ENCODE results near the gene OGFR. TPM values are rescaled to one million over a fixed set of nuclear protein-coding genes. Genes with fewer than 3 reads are reported as not detected.

The OGFR gene
- total RNA-seq, 2 donors from 2014 or later, result 50.6 to 57.4 TPM

DNA sequence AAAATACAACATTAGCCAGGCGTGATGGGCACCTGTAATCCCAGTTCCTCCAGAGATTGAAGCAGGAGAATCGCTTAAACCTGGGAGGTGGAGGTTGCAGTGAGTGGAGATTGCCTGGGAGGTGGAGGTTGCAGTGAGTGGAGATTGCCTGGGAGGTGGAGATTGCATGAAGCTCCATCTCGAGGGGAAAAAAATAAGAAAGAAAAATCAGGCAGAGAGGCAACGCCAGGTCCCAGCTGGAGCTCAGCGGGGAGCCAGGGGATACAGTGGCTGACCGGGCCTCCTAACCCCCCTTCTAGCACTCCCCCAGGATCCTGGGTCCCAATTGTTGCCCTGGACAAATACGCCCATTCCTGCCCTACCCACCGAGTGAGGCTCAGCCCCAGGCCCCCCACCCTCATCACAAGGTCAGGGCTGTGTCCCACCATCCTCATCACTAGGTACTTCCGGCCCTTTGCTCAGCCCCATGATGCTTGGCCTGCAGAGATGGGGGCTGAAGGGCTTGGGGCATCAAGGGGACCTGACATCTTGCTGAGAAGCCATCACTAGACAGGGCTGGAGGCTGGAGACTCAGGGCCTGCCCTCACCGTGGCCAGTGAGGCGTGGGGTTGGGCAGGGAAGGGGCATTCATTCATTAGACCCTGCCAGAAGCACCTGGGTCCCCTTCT lies 1.9 kb downstream of the OGFR start:
- Histone ChIP-seq H3K4me3 (peak overlapping the region; percentile 95), H3K36me3 (peaks cover 32% of the 10 kb centered on the region), H3K9me3 (no peaks in the 10 kb centered on the region), H3K4me1 (ENCODE audit: control insufficient read depth in 1 of 2, low read depth in 2 of 2) (peaks cover 16 to 38% of the 10 kb centered on the region in 2 donors), H3K27ac (no peak overlapping the region), H3K27me3 (replicated peaks; ENCODE audit: insufficient read depth) (no peaks in the 10 kb centered on the region)
- TF ChIP-seq, protein P1, sequence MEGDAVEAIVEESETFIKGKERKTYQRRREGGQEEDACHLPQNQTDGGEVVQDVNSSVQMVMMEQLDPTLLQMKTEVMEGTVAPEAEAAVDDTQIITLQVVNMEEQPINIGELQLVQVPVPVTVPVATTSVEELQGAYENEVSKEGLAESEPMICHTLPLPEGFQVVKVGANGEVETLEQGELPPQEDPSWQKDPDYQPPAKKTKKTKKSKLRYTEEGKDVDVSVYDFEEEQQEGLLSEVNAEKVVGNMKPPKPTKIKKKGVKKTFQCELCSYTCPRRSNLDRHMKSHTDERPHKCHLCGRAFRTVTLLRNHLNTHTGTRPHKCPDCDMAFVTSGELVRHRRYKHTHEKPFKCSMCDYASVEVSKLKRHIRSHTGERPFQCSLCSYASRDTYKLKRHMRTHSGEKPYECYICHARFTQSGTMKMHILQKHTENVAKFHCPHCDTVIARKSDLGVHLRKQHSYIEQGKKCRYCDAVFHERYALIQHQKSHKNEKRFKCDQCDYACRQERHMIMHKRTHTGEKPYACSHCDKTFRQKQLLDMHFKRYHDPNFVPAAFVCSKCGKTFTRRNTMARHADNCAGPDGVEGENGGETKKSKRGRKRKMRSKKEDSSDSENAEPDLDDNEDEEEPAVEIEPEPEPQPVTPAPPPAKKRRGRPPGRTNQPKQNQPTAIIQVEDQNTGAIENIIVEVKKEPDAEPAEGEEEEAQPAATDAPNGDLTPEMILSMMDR (IDR thresholded peaks at IDR 0.05), result no peak
- DNase-seq (ENCODE audit: low spot score) (no peak), ATAC-seq (ENCODE audit: insufficient number of reproducible peaks, low FRiP score, low read depth) (no peak)

- Histone ChIP-seq H3K4me3 (no peak overlapping the region), H3K27me3 (replicated peaks; ENCODE audit: insufficient read depth) (no peaks in the 10 kb centered on the region), H3K4me1 (ENCODE audit: control insufficient read depth in 1 of 2, low read depth in 2 of 2) (peaks cover 16 to 38% of the 10 kb centered on the region in 2 donors), H3K27ac (no peak overlapping the region), H3K9me3 (no peaks in the 10 kb centered on the region), H3K36me3 (peaks cover 43% of the 10 kb centered on the region)
- no peak for ATAC-seq (ENCODE audit: insufficient number of reproducible peaks, low FRiP score, low read depth)
- TF ChIP-seq, protein P1 (IDR thresholded peaks at IDR 0.05), result no peak
- no peak for DNase-seq (ENCODE audit: low spot score)
These were observed 3.0 kb downstream of the OGFR start for GRCh38 chr20:62807444-62808210.

DNA sequence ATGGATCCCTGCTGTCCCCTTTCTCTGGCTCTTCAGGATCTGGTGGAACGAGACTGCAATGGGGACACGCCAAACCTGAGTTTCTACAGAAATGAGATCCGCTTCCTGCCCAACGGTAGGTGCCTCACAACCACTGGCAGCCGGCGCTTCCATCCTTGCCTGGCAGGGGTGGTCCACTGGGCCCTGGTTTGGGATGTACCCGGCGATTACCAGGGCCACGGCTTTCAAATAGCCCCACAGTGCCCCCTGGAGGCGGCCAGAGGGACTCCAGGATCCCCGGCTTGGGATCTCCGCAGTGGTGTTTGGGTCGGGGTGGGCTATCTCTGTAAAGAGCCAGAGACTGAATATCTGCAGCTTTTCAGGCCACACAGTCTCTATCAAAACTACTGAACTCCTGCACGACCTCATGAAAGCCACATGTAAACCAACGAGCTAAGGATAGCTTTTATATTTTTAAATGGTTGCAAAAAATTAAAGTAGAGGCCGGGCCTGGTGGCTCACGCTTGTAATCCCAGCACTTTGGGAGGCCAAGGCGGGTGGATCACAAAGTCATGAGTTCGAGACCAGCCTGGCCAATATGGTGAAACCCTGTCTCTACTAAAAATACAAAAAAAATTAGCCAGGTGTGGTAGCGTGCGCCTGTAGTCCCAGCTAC lies 3.7 kb downstream of the OGFR start:
- peaks cover 16 to 32% of the 10 kb centered on the region in 2 donors for H3K4me1 ChIP-seq (ENCODE audit: control insufficient read depth in 1 of 2, low read depth in 2 of 2)
- no peak overlapping the region for H3K4me3 ChIP-seq
- H3K36me3 ChIP-seq, result peaks cover 46% of the 10 kb centered on the region
- TF ChIP-seq, protein P1 (IDR thresholded peaks at IDR 0.05), result peak; percentile 95
- H3K27ac ChIP-seq, result no peak overlapping the region
- no peaks in the 10 kb centered on the region for H3K27me3 ChIP-seq (replicated peaks; ENCODE audit: insufficient read depth)
- no peaks in the 10 kb centered on the region for H3K9me3 ChIP-seq
- DNase-seq (ENCODE audit: low spot score) (no peak), ATAC-seq (ENCODE audit: insufficient number of reproducible peaks, low FRiP score, low read depth) (no peak)

DNA sequence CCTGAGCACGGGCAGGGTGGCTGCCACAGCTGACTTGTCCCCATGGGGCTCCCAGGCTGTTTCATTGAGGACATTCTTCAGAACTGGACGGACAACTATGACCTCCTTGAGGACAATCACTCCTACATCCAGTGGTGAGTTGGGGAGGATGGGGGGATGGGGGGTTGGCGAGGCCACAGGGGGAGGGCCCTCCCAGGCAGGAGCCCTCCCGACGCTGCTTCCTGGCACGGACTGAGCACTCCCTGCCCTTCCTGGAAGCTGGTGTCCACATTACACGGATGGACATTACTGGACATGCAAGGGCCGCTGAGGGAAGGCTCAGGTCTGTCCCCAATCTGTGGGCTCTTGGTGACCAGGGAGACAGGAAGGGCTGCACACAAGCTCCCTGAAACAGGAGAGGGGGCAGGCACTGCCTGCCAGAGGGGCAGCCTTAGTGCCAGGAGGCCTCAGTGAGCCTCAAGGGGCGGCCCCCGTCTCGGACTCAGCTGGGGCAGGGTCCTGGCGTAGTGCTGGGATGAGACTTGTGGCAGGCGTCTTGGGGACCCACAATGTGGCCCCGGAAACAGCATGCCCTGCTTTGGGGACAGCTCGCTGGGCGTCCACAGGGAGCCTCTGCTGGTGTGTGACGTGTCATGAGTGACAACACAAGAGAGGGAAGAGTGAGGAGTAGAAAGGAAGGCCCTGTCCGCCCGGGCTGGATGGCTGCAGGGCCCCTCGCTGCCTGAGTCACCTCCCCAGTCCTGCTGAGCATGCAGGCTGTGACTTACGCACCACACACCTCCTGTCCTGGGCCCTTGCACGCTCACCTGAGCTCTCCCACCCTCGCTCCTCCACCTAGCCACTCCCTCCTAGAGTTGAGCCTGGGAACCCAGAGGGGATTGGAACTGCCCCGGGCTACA lies 5.1 kb downstream of the OGFR start:
- no peaks in the 10 kb centered on the region for H3K9me3 ChIP-seq
- DNase-seq (ENCODE audit: low spot score), result no peak
- no peak overlapping the region for H3K27ac ChIP-seq
- H3K4me1 ChIP-seq (ENCODE audit: control insufficient read depth in 1 of 2, low read depth in 2 of 2), result peaks cover 13 to 27% of the 10 kb centered on the region in 2 donors
- no peak overlapping the region for H3K4me3 ChIP-seq
- no peaks in the 10 kb centered on the region for H3K27me3 ChIP-seq (replicated peaks; ENCODE audit: insufficient read depth)
- TF ChIP-seq, protein P1 (IDR thresholded peaks at IDR 0.05), result no peak
- no peak for ATAC-seq (ENCODE audit: insufficient number of reproducible peaks, low FRiP score, low read depth)
- H3K36me3 ChIP-seq, result peaks cover 46% of the 10 kb centered on the region
